Keratinocyte (primary cell): Measurements from ENCODE around the gene LPO.

Source experiments
- CTCF ChIP-seq, 3 experiments: IDR thresholded peaks in 1 of 3; conservative IDR thresholded peaks in 1 of 3; optimal IDR thresholded peaks in 1 of 3; 2 replicates in 2 of 3; 3 replicates in 1 of 3; pipeline versions ENCODE3 to v1.5.1; 2011; ENCODE audit warnings: low read length in 3 of 3, mild to moderate bottlenecking in 3 of 3, moderate library complexity in 2 of 3, control low read depth in 1 of 3, inconsistent platforms in 1 of 3; ENCODE audit not compliant: insufficient read depth in 2 of 3; ENCODE audit errors: extremely low read depth in 1 of 3
- EZH2 ChIP-seq: IDR thresholded peaks from one replicate; pipeline ENCODE4 v1.6.1; 2012; ENCODE audit warnings: inconsistent platforms, mild to moderate bottlenecking, low read length, moderate library complexity

DNA sequence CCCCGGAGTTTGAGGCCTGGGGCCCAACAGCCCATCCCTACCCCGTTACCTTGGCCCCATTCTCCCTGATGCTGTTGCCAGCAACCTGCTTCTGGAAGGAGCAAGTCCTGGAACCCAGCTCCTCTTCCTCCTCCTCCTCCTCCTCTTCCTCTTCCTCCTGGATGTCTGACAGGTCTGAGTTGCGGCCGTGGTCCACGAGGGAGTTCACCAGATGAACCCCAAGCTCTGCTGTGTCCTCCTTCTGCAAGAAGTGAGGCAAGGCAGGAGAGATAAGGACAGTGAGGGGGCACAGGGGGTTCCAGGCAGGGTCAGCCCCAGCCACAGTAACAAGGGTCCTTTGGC is 71.5 kb downstream of the LPO start:
- TF ChIP-seq CTCF (optimal IDR thresholded peaks at IDR 0.05 in 1 of 3, IDR thresholded peaks at IDR 0.05 in 1 of 3, conservative IDR thresholded peaks at IDR 0.05 in 1 of 3; ENCODE audit: extremely low read depth in 1 of 3, insufficient read depth in 2 of 3, low read length in 3 of 3) (no peak), EZH2 (no peak)
